SIG-M5 treated with dmso at 0.1 percent for 504 hours (cell line): Measurements from ENCODE around the gene TUBB4B.

ENCODE experiments used
- DNase-seq: peaks from one replicate; lab custom pipeline; 2025; ENCODE audit not compliant: unreplicated experiment; lab: John Stamatoyannopoulos, UW

TUBB4B gene

DNA sequence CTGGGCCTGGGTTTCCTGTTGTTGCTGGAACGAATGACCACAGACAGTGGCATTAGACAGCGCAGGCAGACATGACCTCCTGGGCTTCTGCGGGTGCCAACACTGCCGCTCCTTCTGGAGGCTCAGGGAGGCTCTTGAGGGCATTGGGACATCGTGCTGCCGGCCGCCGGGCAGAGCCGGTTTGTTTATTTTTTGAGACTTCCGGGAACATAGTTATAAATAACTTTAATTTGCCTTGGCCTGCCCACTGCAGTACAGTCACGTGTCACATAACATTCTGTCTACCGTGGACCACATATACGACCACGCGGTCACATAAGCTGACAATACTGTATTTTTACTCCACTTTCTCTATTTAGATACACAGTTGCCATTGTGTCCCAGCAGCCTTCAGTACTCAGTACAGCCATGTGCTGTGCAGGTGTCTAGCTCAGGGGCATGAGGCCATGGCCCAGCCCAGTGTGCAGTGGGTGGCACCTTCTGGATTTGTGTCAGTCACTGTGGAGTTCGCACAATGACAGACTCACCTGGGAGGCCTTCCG, 28.2 kb downstream of the TUBB4B start:
- no peak for DNase-seq

DNA sequence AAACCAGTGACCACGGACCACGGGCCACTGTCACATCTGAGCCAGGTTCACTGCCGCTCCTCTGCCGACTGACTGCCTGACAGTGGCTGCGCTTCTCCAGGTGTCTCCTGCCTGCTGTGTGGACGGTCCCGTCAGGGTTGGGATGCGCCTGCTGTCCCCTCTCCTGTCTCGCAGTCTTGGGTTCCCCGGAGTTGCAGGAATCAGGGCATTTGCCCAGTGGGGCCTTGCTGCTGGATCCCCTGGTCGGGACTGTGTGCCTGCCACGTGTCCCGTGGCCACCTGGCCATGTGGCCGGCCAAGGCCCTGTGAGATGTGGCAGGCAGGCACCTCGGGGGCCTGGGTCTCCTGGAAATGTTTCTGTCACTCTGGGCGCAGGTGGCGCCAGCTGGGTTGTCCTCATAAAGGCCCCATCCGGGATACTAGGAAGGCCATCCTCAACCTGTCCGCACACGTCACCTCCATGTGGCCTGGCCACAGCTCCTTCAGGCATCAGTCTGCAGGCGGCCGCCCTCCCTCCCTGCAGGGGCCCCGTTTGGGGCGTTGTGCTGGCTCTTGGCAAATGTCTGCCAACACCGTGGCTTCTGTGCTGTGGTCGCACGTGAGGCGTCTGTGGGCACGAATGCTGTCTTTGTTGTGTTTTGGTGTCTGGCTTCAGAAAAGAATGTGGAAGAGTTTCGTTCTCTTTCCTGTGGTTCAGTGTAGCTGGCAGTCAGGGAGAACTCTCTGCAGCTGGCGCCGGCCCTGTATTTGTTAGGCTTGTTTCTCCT, 30.0 kb downstream of the TUBB4B start:
- DNase-seq: no peak

DNA sequence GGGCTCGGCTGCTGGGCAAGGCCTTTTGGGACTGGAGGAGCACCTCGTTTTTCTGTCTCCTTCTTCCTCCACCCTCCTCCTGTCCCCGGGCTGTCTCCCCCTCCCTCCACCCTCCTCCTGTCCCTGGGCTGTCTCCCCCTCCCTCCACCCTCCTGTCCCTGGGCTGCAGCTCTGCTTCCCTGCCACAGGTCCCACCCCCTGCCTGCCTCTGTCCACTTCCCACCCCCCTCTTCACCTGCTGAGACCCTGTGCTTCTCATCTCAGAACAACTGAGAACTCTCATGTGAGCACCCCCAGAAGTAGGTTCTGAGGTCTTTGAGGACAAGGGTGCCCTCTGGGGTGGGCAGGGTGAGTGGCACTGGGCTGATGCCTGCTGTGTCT, 30.6 kb downstream of the TUBB4B start:
- no peak for DNase-seq

DNA sequence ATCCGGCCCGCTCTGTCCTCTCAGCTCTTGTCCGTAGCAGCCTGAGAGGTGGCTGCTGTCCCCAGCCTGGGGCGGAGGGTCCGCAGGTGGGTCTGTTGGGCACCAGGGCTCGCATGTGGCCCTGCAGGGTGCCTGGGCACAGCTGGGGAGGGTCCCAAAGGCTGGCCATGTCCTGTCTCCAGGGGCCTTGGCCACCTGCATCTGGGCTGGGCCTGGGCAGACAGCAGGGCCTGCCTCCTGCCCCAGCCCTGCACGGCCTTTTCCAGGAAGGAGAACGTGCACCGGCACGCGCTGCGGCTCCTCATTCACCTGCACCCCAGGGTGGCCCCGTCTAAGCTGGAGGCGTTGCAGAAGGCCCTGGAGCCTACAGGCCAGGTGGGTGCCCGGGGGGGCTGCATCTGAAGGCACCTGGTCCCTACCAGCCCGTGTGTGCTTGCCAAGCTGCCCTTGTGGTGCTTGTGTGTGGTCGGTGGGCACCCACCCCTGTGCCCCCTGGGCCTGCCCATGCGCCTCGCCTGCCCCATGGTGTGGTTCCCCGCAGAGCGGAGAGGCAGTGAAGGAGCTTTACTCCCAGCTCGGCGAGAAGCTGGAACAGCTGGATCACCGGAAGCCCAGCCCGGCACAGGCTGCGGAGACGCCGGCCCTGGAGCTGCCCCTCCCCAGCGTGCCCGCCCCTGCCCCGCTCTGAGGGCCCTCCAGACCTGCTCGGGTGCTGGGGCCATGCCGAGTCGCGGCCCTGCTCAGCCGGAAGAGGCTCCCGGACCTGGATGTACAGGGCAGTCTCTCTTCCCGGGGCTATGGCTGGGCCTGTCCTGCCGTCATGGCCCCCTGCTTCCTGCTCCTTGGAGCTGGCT, 31.4 kb downstream of the TUBB4B start:
- DNase-seq: no peak

DNA sequence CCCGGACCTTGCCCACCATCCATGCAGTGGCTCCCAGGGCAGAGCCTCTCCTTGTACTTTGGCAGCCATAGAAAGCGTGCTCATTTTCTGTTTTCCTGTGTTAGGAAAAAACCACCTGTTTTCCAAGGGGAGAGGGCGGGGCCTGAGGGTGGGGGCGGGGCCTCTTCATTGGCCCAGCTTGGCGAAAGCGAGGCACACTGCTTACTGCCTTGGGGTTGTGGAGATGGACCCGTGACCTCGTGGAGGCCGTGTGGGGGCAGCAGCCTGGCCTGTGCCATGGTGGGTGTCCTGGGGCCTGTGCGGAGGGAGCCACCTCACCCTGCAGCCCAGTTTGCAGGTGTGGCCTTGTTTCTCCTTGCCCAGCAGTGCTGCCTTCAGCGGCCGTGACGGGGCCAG, 32.0 kb downstream of the TUBB4B start:
- DNase-seq: no peak

DNA sequence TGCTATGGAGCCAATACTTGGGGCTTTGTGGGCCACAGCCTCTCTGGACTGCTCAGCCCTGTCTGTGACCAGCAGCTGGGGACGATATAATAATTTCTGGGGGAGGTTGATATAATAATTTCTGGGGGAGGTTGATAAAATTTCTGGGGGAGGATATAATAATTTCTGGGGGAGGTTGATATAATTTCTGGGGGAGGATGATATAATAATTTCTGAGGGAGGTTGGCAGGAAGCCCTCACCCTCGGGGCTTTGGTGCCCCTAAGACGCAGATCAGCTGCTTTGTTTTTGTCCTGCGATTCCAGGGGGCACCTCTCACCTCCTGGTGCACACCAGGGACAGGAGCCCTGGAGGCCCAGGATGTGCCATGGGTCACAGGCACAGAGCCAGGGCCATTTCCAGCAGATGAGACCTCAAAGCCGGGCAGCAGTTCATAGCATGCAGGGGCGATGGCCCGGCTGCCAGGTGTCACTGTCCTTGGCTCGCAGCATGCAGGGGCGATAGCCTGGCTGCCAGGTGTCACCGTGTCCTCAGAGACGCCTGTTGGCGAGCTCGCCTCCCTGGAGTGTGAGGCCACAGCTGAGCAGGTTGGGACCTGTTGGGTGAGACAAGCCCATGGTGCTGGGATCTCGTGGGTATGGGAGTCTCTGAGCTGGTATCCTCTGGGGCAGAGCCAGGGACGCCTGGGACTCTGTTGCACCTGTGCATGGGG, 32.7 kb downstream of the TUBB4B start:
- DNase-seq: no peak

DNA sequence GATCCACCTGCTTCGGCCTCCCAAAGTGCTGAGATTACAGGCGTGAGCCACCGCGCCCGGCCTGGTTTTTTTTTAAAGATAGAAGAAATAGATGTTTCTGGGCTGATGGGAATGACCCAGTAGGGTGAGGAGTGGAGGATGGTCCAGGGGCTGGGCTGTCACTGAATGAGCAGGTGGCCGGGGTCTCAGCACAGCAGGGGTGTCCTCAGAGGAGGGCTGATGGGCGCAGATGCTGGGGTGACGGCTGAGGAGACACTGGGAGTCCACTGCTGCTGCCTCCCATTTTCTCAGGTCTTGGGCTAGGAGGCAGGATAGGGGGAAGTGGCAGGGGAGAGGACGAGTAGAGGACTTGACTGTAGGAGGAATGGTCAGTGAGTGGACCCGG, 34.1 kb downstream of the TUBB4B start:
- no peak for DNase-seq

DNA sequence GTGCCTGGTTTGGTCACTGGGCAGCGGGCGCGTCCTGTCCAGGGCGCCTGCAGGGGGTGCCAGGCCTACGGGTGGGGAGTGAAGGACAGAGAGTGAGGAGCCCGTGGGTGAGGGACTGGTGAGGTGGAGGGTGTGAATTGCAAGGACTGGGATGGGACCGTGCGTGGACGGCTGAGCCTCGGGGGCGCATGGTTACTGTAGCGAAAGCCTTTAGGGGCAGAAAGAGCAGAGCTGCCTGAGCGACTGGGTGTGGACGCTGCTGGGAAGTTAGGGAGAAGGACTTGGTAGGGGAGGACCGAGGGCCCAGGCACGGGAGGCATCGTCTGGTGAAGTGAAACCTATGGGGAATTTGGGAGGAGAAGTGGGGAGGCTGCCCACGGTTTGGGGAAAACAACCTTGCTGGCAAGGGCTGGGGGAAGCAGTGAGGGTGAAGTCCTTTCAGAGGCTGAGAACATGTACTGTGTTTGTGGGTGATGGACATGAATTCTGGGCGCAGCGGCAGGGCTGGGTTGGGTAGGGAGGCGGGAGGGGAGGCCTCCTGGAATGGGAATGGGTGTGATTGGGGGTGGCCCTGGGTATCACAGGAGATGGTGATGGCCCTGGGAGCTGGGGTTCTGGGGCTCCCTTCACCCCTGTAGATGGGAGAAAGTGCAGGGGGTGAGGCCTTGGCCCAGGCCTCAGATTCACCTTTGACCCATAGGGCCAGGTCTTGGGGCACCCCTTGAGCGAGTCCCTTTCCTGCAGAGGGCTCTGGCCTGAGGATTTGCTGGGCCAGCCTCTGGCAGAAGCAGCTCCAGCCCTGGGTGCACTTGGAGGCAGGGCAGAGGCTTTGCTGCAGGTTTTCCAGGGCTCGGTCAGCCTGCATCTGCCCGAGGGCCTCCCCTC, 34.7 kb downstream of the TUBB4B start:
- no peak for DNase-seq

DNA sequence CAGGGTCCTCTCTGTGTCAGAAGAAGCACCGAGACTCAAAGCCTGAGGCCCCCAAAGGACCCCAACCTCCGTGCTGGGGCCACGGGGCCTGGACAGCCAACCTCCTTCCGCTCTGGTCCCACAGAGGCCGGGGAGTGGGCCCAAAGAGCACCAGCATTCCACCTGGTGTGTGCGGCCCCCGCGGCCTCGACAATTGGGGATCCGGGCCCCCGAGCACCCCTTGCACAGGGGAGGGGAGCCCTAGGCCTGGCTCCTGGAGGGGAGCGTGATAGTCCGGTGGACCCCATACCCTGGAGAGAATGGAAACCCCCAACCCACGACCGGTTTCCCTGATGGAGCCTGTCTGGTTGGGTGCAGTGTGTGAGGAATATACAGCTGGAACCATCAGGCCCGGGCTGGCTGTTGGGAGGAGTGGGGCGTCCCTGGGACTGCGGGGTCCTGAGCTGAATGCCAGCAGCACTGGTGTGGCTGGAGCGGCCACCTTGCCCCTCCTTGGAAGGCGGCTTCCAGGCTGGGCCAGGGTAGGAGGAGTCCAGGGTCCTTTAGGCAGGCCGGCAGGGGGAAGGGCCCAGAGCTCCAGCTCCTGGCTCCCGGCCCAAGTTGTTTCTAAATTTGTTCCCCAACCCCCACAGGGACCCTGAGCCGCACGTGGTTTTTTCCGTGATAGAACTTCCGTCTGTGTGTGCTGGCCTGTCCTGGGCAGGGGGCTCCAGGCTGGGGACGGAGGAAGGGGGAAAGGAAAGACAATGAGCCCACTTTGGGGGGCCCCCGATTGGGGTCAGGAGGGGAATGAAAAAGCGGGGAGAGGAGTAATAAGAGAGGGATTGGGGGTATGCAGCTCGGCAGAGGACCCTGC, 35.6 kb downstream of the TUBB4B start:
- no peak for DNase-seq

DNA sequence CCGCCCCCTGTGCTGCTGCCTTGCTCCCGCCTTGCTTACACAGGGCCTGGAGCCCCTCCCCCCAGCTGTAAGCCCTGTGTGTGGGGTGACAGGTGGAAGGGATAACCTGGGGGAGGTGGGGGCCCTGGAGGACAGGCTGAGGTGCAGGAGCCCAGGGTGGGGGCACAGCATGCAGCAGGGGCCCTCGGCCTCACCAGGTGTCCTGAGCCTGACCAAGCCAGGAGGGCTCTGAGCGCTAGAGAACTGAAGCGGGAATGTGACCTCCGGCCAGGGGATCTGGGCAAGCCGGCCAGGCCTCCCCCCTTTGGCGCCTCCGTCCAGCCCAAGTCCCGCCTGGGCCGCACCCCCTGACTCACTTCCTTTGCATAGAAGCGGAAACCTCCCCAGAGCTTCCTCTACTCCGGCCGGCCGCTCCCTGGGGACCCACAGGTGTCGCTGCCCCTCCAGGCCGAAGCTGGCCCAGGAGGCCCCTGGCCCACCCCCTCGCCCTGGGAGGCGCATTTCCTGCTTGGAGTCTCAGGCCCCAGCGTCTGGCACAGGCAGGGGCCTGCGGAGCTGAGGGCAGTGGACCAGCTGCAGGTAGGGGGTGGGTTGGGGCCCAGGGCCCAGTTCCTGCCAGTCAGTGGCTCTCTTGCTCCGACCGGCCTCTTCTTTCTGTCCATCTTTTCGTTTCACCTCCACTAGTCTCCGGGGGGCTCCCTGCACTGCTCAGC, 36.4 kb downstream of the TUBB4B start, which contains the start of gene TOR4A:
TOR4A (plus strand) TSS at position 398 of the 713 bp plus-strand sequence. CDS start 964 bp downstream, outside the sequence.
- DNase-seq: no peak

DNA sequence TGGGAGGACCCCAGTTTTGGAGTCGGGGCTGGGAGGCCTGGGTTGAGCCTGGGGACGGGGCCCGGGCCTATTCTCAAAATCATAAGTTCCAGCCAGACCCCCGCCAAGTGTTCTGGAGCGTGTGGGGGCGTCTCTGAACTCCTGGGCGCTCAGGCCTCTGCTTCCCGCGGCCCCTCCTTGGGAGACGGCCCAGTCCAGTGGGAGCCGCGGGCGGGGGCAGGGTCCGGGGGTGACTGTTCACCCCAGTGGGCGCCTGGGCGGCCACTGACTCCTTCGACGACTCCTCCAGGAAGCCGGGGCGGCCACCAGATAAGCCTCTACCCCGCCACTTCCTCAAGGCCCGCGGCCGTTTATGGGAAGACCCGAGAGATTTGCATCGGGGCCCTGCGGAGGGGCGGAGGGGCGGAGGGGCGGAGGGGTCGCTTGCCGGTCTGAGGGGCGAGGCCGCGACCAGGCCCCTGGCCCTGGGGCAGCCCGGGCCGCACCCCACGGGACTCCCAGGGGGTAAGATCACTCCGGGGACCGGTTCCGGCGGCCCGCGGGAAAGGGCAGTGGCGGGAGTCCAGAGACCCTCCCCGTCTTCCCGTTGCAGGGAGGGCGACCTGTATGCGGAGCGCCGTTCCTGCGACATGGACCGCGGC, 37.1 kb downstream of the TUBB4B start:
- DNase-seq: no peak

DNA sequence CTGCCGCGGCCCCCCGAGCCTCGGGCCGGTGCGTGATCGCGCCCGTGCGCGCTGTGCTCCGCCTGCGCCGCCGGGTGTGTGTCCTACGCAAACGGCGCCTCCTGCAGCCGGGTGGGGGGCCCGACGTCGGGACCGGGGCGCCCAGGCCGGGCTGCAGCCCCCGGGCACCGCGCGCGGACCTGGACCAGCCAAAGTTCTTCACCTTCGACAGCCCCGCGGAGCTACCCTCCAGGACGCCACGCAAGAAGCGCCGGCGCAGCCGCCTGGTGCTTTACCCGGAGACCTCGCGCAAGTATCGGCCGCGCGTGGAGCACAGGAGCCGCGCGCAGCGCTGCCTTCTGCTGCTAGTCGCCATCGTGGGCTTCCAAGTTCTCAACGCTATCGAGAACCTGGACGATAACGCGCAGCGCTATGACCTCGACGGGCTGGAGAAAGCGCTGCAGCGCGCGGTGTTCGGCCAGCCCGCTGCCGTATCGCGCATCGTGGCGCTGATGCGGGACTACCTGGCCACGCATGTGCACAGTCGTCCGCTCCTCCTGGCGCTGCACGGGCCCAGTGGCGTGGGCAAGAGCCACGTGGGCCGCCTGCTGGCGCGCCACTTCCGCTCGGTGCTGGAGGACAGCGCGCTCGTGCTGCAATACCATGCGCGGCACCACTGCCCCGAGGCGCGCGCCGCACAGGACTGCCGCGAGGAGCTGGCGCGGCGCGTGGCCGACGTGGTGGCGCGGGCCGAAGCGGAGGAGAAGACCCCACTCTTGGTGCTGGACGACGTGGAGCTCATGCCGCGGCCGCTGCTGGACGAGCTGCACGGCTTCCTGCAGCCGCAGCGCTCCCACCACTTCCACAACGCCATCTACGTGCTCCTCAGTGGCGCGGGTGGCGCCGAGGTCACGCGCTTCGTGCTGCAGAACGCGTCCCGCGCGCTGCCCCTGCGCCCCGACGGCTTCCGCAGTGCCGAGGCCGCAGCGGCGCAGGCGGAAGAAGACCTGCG, 37.9 kb downstream of the TUBB4B start:
- DNase-seq: no peak

DNA sequence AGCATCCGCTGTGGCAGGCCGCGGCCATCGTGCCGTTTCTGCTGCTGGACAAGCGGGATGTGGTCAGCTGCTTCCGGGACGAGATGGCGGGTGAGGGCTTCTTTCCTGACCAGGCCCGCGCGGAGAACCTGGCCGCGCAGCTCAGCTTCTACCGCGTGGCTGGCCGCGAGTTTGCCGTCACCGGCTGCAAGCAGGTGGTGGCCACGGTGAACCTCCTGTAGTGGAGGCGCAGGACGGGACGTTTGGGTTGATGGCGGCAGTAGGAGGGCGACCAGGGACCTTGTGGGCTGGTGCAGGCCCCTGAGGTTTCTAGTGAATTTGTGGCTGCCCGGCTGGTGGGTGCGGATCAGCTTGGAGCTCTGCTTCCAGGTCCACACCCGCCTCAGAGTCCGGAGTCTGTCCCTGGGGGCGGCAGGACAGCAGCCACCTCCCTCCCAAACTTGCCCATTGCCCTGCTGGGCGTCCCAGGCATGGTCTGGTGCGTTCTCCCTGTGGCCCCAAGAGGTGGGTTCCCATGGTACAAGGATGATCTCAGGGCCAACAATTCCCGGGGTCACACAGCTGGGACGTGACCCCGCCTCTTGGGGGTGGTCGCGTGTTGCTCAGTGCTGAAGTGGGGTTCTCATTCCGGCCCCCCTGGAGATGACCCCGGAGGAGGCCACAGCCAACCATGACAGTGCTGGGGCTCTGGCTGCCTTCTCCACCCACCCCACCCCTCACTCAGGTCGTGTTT, 38.8 kb downstream of the TUBB4B start:
- no peak for DNase-seq

DNA sequence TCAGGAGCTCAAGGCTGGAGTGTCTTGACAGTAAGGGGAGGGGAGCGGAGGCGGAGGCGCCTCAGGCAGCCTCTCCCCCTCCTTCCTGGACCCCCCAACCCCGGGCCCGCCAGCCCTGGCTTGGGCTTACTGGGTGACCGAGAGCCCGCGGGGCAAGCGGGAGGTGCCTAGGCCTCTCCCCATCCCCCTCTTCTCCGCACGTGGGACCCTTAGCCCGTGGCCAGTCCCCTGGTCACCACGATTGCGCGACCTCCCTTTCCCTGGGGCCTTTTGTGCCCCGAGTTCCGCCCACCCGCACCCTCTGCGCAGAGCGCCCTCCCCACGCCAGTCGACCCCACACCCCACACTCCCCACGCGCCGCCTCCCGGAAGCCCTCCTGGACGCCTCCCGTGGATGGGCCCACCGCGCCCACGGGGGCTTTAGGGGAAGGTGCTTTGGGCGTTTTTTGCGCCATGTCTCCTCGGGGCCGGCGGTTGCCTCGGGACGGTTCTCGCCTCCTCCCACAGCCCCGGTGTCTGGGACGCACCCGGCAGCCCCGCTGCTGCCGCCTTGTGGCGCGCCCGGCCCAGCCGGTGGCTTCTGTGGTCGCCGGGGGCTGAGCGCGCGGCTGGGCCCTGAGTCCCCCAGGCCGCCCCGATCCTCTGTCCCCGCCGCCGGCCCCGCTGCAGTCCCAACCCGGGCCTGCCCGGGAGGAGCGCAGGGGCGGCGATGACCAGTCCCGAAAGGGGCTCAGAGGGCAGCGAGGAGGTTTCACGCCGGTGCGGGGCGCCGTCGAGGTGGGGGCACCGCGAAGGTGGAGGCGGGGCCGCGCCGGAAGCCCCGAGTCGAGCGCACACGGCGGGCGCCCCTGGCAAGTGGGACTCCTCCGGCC, 39.6 kb downstream of the TUBB4B start:
- no peak for DNase-seq

DNA sequence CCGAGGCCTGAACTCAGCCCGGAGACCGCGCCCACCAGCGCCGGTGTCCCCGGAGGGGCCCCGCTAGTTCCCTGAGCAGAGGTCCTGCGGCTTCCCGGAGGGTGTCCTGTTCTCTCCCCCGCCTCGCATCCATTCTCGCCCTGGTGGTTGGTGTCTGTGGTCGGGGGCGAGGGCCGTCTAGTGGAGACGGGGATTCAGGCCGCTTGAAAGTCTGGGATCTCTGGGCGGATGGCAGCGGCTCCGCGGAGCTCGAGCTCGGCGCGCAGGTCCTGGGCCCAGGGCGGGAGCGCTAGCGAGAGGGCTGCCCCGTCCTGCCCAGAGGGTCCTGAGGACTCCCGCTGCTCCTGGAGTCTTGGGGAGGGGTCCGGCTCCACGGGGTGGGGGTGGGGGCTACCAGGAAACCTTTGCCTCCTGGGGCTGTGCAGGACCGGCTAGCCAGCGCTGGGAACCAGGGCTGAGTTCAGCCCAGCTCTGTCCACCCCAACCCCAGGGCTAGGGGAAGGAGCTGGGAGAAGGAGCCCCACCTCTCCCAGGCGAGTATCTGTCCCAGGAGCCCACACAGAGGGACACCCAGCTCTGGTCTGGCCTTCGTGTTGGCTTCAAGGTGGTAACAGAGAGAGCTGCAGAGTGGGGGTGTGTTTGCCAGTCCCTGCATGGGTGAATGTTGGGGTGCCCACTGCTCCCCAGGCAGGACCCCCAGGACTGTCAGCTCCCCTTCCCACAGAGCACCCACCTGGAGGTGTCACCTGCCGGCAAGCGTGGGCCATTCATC, 40.4 kb downstream of the TUBB4B start:
- DNase-seq: no peak
